Glutamatergic neuron (in vitro differentiated cells): ENCODE measurements around the gene ZNF407. TPM values are rescaled to one million over a fixed set of nuclear protein-coding genes. Genes with fewer than 3 reads are reported as not detected.

Source experiments
- DNase-seq: peaks from one replicate; pipeline ENCODE4 v3.0.0; 2022
- H3K27ac Mint-ChIP-seq: one replicate; pipeline ENCODE4 v1.8.0; 2020; ENCODE audit warnings: mild to moderate bottlenecking, mixed read lengths, inconsistent platforms; ENCODE audit not compliant: unreplicated experiment
- H3K27me3 Mint-ChIP-seq: one replicate; pipeline ENCODE4 v1.8.0; 2020; ENCODE audit warnings: mild to moderate bottlenecking, moderate library complexity, mixed read lengths, inconsistent platforms; ENCODE audit not compliant: unreplicated experiment
- H3K36me3 Mint-ChIP-seq: one replicate; pipeline ENCODE4 v1.8.0; 2020; ENCODE audit warnings: mild to moderate bottlenecking, mixed read lengths, inconsistent platforms; ENCODE audit not compliant: unreplicated experiment
- H3K4me1 Mint-ChIP-seq: one replicate; pipeline ENCODE4 v1.8.0; 2020; ENCODE audit warnings: mild to moderate bottlenecking, low read depth, mixed read lengths, inconsistent platforms; ENCODE audit not compliant: unreplicated experiment
- H3K4me3 Mint-ChIP-seq: one replicate; pipeline ENCODE4 v1.8.0; 2020; ENCODE audit warnings: mild to moderate bottlenecking, mixed read lengths, inconsistent platforms; ENCODE audit not compliant: unreplicated experiment
- H3K9me3 Mint-ChIP-seq: one replicate; pipeline ENCODE4 v1.8.0; 2020; ENCODE audit warnings: mild to moderate bottlenecking, moderate library complexity, mixed read lengths, inconsistent platforms; ENCODE audit not compliant: unreplicated experiment
- total RNA-seq: library from RNA; stranded (reverse); fragmentation: NEBNext Ultra II Directional; extraction: Animal tissue kit (Norgen Biotek cat#: 25700); gene quantifications from one replicate; pipeline ENCODE4 v1.2.1, GENCODE V29; 2021; ENCODE audit not compliant: unreplicated experiment
- TF ChIP-seq, protein P1 (sequence below): fragments of 200-600 bp; sonication (generic); IDR thresholded peaks from one replicate; pipeline ENCODE4 v1.5.0; 2021; ENCODE audit not compliant: partially characterized antibody, unreplicated experiment

Gene ZNF407
- total RNA-seq, 1 donor from 2014 or later, result 15.8 TPM

GRCh38 chr18:74918276-74918790 lies 320.7 kb downstream of the ZNF407 start:
- Mint-ChIP-seq H3K27ac (no peak overlapping the region), H3K9me3 (peaks cover 2% of the 10 kb centered on the region), H3K4me3 (no peak overlapping the region), H3K4me1 (peaks cover 3% of the 10 kb centered on the region), H3K27me3 (no peaks in the 10 kb centered on the region), H3K36me3 (no peaks in the 10 kb centered on the region)
- TF ChIP-seq, protein P1, sequence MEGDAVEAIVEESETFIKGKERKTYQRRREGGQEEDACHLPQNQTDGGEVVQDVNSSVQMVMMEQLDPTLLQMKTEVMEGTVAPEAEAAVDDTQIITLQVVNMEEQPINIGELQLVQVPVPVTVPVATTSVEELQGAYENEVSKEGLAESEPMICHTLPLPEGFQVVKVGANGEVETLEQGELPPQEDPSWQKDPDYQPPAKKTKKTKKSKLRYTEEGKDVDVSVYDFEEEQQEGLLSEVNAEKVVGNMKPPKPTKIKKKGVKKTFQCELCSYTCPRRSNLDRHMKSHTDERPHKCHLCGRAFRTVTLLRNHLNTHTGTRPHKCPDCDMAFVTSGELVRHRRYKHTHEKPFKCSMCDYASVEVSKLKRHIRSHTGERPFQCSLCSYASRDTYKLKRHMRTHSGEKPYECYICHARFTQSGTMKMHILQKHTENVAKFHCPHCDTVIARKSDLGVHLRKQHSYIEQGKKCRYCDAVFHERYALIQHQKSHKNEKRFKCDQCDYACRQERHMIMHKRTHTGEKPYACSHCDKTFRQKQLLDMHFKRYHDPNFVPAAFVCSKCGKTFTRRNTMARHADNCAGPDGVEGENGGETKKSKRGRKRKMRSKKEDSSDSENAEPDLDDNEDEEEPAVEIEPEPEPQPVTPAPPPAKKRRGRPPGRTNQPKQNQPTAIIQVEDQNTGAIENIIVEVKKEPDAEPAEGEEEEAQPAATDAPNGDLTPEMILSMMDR, result no peak
- no peak for DNase-seq

DNA sequence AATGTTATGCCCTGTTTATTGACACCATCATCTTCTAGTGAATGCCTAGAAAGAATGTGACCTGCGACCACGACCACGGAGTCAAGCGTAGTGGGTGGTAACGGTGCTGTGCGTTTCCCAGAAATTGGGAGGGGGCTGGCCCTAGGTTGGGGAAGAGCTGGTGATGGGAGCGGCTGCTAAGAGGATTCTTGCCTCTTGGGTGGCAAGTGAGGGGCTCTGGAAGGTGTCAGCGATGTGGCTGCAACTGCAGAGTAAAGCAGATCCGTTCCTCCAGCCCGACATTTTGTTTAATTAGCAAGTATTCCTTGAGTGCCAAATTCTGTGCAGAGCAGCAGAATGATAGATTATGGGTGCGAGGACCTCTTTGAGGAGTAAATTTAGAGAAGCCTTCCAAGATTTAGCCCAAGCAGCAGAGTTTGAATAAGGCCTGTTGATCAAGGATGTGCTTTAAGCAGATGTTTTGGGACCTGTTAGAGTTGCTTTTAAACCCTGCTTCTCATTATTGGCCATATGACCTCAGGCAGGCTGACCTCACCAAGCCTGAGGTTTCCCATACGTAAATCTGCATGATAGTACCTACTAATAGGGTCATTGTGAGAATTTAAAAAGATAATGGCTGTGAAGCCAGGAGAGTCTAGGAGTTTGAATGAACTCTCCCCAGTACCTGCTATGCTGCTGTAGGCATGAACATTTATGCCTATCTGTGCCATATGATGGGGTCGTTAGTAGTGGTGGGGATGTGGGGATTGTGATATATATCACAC lies 323.6 kb downstream of the ZNF407 start:
- no peaks in the 10 kb centered on the region for H3K36me3 Mint-ChIP-seq
- H3K27ac Mint-ChIP-seq, result no peak overlapping the region
- H3K4me3 Mint-ChIP-seq, result no peak overlapping the region
- TF ChIP-seq, protein P1, result no peak
- H3K27me3 Mint-ChIP-seq, result no peaks in the 10 kb centered on the region
- DNase-seq, result no peak
- H3K9me3 Mint-ChIP-seq, result no peaks in the 10 kb centered on the region
- H3K4me1 Mint-ChIP-seq, result peaks cover 3% of the 10 kb centered on the region

DNA sequence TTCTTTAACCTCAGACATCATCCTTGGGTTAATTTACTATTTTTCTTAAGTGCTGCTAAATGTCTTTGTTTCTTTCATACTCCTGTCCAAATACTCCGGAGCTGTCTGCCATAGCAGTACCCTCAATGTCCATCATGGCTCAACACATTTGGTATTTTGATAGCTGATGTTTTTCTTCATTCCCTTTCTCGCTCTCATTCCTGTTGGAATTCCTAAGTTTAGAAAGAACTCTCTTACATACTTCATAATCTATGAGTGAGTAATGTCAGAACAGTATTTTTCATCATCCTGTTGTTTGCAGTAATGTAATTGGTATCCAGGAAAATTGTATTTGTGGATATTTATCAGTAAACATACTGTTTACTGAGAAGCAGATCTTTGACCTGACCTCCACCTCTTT lies 328.4 kb downstream of the ZNF407 start:
- Mint-ChIP-seq H3K4me1 (no peaks in the 10 kb centered on the region), H3K36me3 (no peaks in the 10 kb centered on the region), H3K27ac (no peak overlapping the region), H3K4me3 (no peak overlapping the region), H3K27me3 (no peaks in the 10 kb centered on the region), H3K9me3 (no peaks in the 10 kb centered on the region)
- DNase-seq, result no peak
- TF ChIP-seq, protein P1, result no peak

- Mint-ChIP-seq H3K27ac (no peak overlapping the region), H3K27me3 (no peaks in the 10 kb centered on the region), H3K4me3 (no peak overlapping the region), H3K9me3 (no peaks in the 10 kb centered on the region), H3K4me1 (no peaks in the 10 kb centered on the region), H3K36me3 (no peaks in the 10 kb centered on the region)
- DNase-seq, result no peak
- TF ChIP-seq, protein P1, result no peak
These were observed 330.7 kb downstream of the ZNF407 start for GRCh38 chr18:74928194-74928968.

- H3K27me3 Mint-ChIP-seq, result no peaks in the 10 kb centered on the region
- TF ChIP-seq, protein P1, result no peak
- no peaks in the 10 kb centered on the region for H3K36me3 Mint-ChIP-seq
- no peaks in the 10 kb centered on the region for H3K4me1 Mint-ChIP-seq
- H3K27ac Mint-ChIP-seq, result no peak overlapping the region
- no peak overlapping the region for H3K4me3 Mint-ChIP-seq
- H3K9me3 Mint-ChIP-seq, result no peaks in the 10 kb centered on the region
- DNase-seq, result no peak
These were observed 331.4 kb downstream of the ZNF407 start for GRCh38 chr18:74929110-74929509.
